ENCODE measurements around the gene GSDMA. TPM values are rescaled to one million over a fixed set of nuclear protein-coding genes. Genes with fewer than 3 reads are reported as not detected.

Gene GSDMA
- polyA plus RNA-seq, 1 experiment = not detected

- POLR2A ChIA-PET = interaction anchor here (0.6 kb wide), 1 partner anchor 40 kb away, joined by 5 read pairs; no protein-coding TSS in a partner anchor
Observed at GRCh38 chr17:39938140-39938869, 24.5 kb upstream of the GSDMA start.

GRCh38 chr17:39939106-39939505 is 23.7 kb upstream of the GSDMA start:
- ChIA-PET POLR2A (interaction anchor here (0.6 kb wide), 1 partner anchor 39 kb away, joined by 5 read pairs; no protein-coding TSS in a partner anchor), CTCF (interaction anchor here (0.8 to 1.7 kb wide), 5 partner anchors 20 to 66 kb away, joined by 3 to 5 read pairs (median 4); no protein-coding TSS in a partner anchor)
- H3K27ac ChIP-seq (ENCODE audit: low read depth, low read length) = peak overlapping the region; percentile 99
- H3K4me3 ChIP-seq (ENCODE audit: low read depth, low read length) = no peak overlapping the region
- H3K9me3 ChIP-seq (ENCODE audit: control insufficient read depth, insufficient read depth, low read length) = no peaks in the 10 kb centered on the region
- no peak for DNase-seq (ENCODE audit: low read depth, low spot score)
- no peak for TF ChIP-seq CTCF (IDR thresholded peaks at IDR 0.05; ENCODE audit: low read depth, low read length)
- H3K27me3 ChIP-seq (ENCODE audit: control insufficient read depth, insufficient read depth, low read length) = no peaks in the 10 kb centered on the region

More at GRCh38 chr17:39938140-39938869, 24.5 kb upstream of the GSDMA start:
- no peaks in the 10 kb centered on the region for H3K27me3 ChIP-seq (ENCODE audit: control insufficient read depth, insufficient read depth, low read length)
- H3K4me3 ChIP-seq (ENCODE audit: low read depth, low read length) = no peak overlapping the region
- H3K9me3 ChIP-seq (ENCODE audit: control insufficient read depth, insufficient read depth, low read length) = no peaks in the 10 kb centered on the region
- no peak overlapping the region for H3K27ac ChIP-seq (ENCODE audit: low read depth, low read length)
- CTCF ChIA-PET = interaction anchor here (0.7 to 0.8 kb wide), 3 partner anchors 22 to 294 kb away, joined by 3 read pairs; no protein-coding TSS in a partner anchor
- no peak for TF ChIP-seq CTCF (IDR thresholded peaks at IDR 0.05; ENCODE audit: low read depth, low read length)
- no peak for DNase-seq (ENCODE audit: low read depth, low spot score)

GRCh38 chr17:39939588-39940419 is 23.0 kb upstream of the GSDMA start:
- POLR2A ChIA-PET = interaction anchor here (0.5 to 0.7 kb wide), 2 partner anchors 251 to 307 kb away, joined by 3 to 5 read pairs; no protein-coding TSS in a partner anchor
- H3K4me3 ChIP-seq (ENCODE audit: low read depth, low read length) = peak overlapping the region; percentile 26

GRCh38 chr17:39943702-39944392 is 19.0 kb upstream of the GSDMA start:
- H3K9me3 ChIP-seq (ENCODE audit: control insufficient read depth, insufficient read depth, low read length) = no peaks in the 10 kb centered on the region
- no peak overlapping the region for H3K4me3 ChIP-seq (ENCODE audit: low read depth, low read length)
- POLR2A ChIA-PET = no interaction called here
- H3K27me3 ChIP-seq (ENCODE audit: control insufficient read depth, insufficient read depth, low read length) = no peaks in the 10 kb centered on the region
- CTCF ChIA-PET = interaction anchor here (0.6 kb wide), 1 partner anchor 126 kb away, joined by 3 read pairs; no protein-coding TSS in a partner anchor
- no peak for DNase-seq (ENCODE audit: low read depth, low spot score)
- no peak for TF ChIP-seq CTCF (IDR thresholded peaks at IDR 0.05; ENCODE audit: low read depth, low read length)
- no peak overlapping the region for H3K27ac ChIP-seq (ENCODE audit: low read depth, low read length)

More at GRCh38 chr17:39939588-39940419, 23.0 kb upstream of the GSDMA start:
- TF ChIP-seq CTCF (IDR thresholded peaks at IDR 0.05; ENCODE audit: low read depth, low read length) = peak; percentile 79
- Histone ChIP-seq H3K9me3 (ENCODE audit: control insufficient read depth, insufficient read depth, low read length) (no peaks in the 10 kb centered on the region), H3K27me3 (ENCODE audit: control insufficient read depth, insufficient read depth, low read length) (no peaks in the 10 kb centered on the region), H3K27ac (ENCODE audit: low read depth, low read length) (peak overlapping the region; percentile 99)
- CTCF ChIA-PET = interaction anchor here (0.5 to 1.7 kb wide), 5 partner anchors 19 to 809 kb away, joined by 3 to 5 read pairs (median 4); no protein-coding TSS in a partner anchor
- peak; percentile 72 for DNase-seq (ENCODE audit: low read depth, low spot score)
